ENCODE results near the gene RGS11. TPM values are rescaled to one million over a fixed set of nuclear protein-coding genes. Genes with fewer than 3 reads are reported as not detected.

RGS11 gene
- total RNA-seq, 1 experiment from 2014 or later: 10.2 TPM

GRCh38 chr16:276426-277077 is 808 bp upstream of the RGS11 start:
- POLR2A ChIA-PET: interaction anchor here (0.6 to 0.7 kb wide), 2 partner anchors 21 to 48 kb away, joined by 3 to 4 read pairs; no protein-coding TSS in a partner anchor
- CTCF ChIA-PET: no interaction called here
- Histone ChIP-seq H3K9me3 (ENCODE audit: control insufficient read depth, insufficient read depth, low read depth, low read length) (no peaks in the 10 kb centered on the region), H3K27ac (ENCODE audit: low read length) (no peak overlapping the region), H3K4me1 (ENCODE audit: control insufficient read depth, insufficient read depth, low read length) (peaks cover 8% of the 10 kb centered on the region), H3K4me3 (ENCODE audit: low read depth in 2 of 2, low read length in 2 of 2) (peak overlapping the region in 1 of 2 experiments; percentile 14; a peak in 2 of 4 replicates), H3K36me3 (ENCODE audit: control insufficient read depth, insufficient read depth, low read length) (no peaks in the 10 kb centered on the region), H3K27me3 (ENCODE audit: control insufficient read depth, insufficient read depth, low read length) (no peaks in the 10 kb centered on the region)
- in situ Hi-C loops (cut with HindIII; ENCODE audit: low pct_unique_long_range_greater_than_20kb, low sequenced_read_pairs): no loop called here
- DNase-seq (ENCODE audit: low read depth, low spot score) (no peak), ATAC-seq (no peak)
- TF ChIP-seq CTCF (IDR thresholded peaks at IDR 0.05) (no peak), REST (IDR thresholded peaks at IDR 0.05; ENCODE audit: insufficient read depth in 1 of 2, low read depth in 2 of 2, low read length in 1 of 2) (no peak), SIN3A (IDR thresholded peaks at IDR 0.05; ENCODE audit: borderline replicate concordance, insufficient read depth, low read depth, low read length) (no peak), POLR2AphosphoS5 (IDR thresholded peaks at IDR 0.05; ENCODE audit: low read depth, low read length) (no peak), TCF7L2 (IDR thresholded peaks at IDR 0.05; ENCODE audit: low read depth, low read length) (no peak)
- BruUV-seq (replicated peaks): no TSS peak
- intact Hi-C loops (cut with micrococcal nuclease; ENCODE audit: unreplicated experiment): no loop called here

GRCh38 chr16:275041-275641 is 603 bp downstream of the RGS11 start:
- H3K27me3 ChIP-seq (ENCODE audit: control insufficient read depth, insufficient read depth, low read length): no peaks in the 10 kb centered on the region
- CTCF ChIA-PET: no interaction called here
- H3K4me3 ChIP-seq (ENCODE audit: low read depth in 2 of 2, low read length in 2 of 2): peak overlapping the region; percentile 35 to 57
- H3K27ac ChIP-seq (ENCODE audit: low read length): no peak overlapping the region
- no TSS peak for BruUV-seq (replicated peaks)
- POLR2A ChIA-PET: no interaction called here
- DNase-seq (ENCODE audit: low read depth, low spot score): no peak
- H3K4me1 ChIP-seq (ENCODE audit: control insufficient read depth, insufficient read depth, low read length): peaks cover 6% of the 10 kb centered on the region; the same call in 1 of the 2 replicates
- ATAC-seq: peak; percentile 64
- no peaks in the 10 kb centered on the region for H3K9me3 ChIP-seq (ENCODE audit: control insufficient read depth, insufficient read depth, low read depth, low read length)
- in situ Hi-C loops (cut with HindIII; ENCODE audit: low pct_unique_long_range_greater_than_20kb, low sequenced_read_pairs): no loop called here
- intact Hi-C loops (cut with micrococcal nuclease; ENCODE audit: unreplicated experiment): no loop called here
- no peak for TF ChIP-seq CTCF (IDR thresholded peaks at IDR 0.05)
- no peak for TF ChIP-seq REST (IDR thresholded peaks at IDR 0.05; ENCODE audit: insufficient read depth in 1 of 2, low read depth in 2 of 2, low read length in 1 of 2)
- TF ChIP-seq SIN3A (IDR thresholded peaks at IDR 0.05; ENCODE audit: borderline replicate concordance, insufficient read depth, low read depth, low read length): 0 out of 2 replicates have a peak, but pooled peaks have one; percentile 34
- no peaks in the 10 kb centered on the region for H3K36me3 ChIP-seq (ENCODE audit: control insufficient read depth, insufficient read depth, low read length)

All from Panc1 (cell line).